ENCODE results near the gene PROM1. TPM values are rescaled to one million over a fixed set of nuclear protein-coding genes. Genes with fewer than 3 reads are reported as not detected.

PROM1 gene
- total and polyA plus RNA-seq, 2 experiments from 2014 or later: 36.6 to 66.6 TPM

DNA sequence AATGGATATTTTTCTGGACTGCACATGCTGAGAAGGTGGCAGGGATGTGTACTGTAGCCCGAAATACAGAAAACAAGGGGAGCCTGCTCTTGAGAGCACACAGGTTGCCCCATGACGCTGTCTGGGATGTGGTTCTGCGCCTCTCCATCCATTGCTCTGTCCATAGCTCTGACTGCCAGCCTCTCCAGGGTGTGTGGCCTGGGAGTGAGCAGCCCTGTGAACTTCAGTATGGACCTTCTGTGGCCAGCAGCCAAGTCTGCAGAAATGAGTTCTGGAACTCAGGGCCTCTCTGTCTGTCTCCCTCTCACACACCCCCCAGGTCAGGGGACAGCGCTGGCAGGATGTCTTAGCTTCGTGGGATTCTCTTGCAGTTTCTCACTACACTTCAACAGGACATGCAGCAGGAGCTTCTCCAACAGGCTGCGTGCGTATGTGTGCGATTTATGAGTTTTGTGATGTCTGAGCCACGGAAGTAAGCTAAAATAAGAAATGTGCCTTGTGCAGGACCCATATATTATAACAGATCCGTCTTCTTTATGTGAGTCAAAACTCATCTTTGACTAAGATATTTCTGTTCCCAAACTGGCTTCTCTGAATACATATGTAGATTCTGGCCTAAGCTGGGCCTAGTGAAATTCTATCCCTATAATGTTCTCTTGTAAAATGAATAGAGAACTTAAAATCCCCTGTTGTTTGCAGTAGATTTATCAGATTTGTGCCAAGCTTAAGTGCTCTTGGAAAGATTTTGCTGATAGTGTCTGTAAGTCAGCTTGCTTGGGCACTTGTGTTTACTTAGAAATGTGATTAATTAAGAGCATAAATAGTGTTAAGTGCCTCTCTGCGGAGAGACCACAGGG lies 40.0 kb downstream of the PROM1 start (continued):
- TF ChIP-seq ZNF462 (CRISPR knock-in tag; IDR thresholded peaks at IDR 0.05): no peak
- TF ChIP-seq NANOG (IDR thresholded peaks at IDR 0.05; ENCODE audit: borderline replicate concordance): no peak
- TF ChIP-seq CTCF (conservative IDR thresholded peaks at IDR 0.05; ENCODE audit: low read depth in 2 of 2): no peak
- TF ChIP-seq ZNF114 (CRISPR knock-in tag; IDR thresholded peaks at IDR 0.05): no peak
- TF ChIP-seq EZH2 (IDR thresholded peaks at IDR 0.05; ENCODE audit: low read depth, unreplicated experiment): no peak
- no peak for TF ChIP-seq ZNF331 (CRISPR knock-in tag; IDR thresholded peaks at IDR 0.05; ENCODE audit: low read depth)

GRCh38 chr4:16039139-16039538 lies 44.7 kb downstream of the PROM1 start:
- peaks cover 40% of the 10 kb centered on the region for H3K79me2 ChIP-seq (replicated peaks; ENCODE audit: insufficient read depth)
- no peak overlapping the region for H3K27ac Mint-ChIP-seq
- H3K27ac ChIP-seq (ENCODE audit: low read depth): no peak overlapping the region
- DNase-seq (ENCODE audit: low spot score): no peak
- H3K4me1 ChIP-seq (ENCODE audit: insufficient read depth): peaks cover 72% of the 10 kb centered on the region
- ATAC-seq: no peak
- H3K36me3 ChIP-seq (ENCODE audit: insufficient read depth): no peaks in the 10 kb centered on the region
- H4K20me1 ChIP-seq (replicated peaks; ENCODE audit: insufficient read depth): peaks cover 15% of the 10 kb centered on the region; the same call in 1 of the 2 replicates
- no peak overlapping the region for H2AFZ ChIP-seq
- no peak overlapping the region for H3K4me2 ChIP-seq
- H3F3A ChIP-seq (replicated peaks; ENCODE audit: low read depth): no peaks in the 10 kb centered on the region
- peaks cover 67% of the 10 kb centered on the region for H3K4me1 Mint-ChIP-seq
- H3K4me3 Mint-ChIP-seq: no peak overlapping the region
- no peak overlapping the region for H3K4me3 ChIP-seq
- H3K9me3 Mint-ChIP-seq: no peaks in the 10 kb centered on the region
- H3K27me3 Mint-ChIP-seq (ENCODE audit: insufficient read depth, low read depth, poor library complexity): peaks cover 2% of the 10 kb centered on the region
- H3K9me2 ChIP-seq (ENCODE audit: insufficient read depth): no peaks in the 10 kb centered on the region
- no peaks in the 10 kb centered on the region for H3K27me3 ChIP-seq (ENCODE audit: insufficient read depth)
- peaks cover 4% of the 10 kb centered on the region; the same call in 2 of the 3 replicates for H3K36me3 Mint-ChIP-seq (ENCODE audit: low read depth)
- TF ChIP-seq ZNF462 (CRISPR knock-in tag; IDR thresholded peaks at IDR 0.05): no peak
